Right cardiac atrium (tissue), 5 donors: ENCODE data around the gene CYTH2. TPM values are rescaled to one million over a fixed set of nuclear protein-coding genes. Genes with fewer than 3 reads are reported as not detected.
A peak's percentile ranks its signal among the peaks of the same experiment; 100 is the strongest.
"Not testable (repeated sequence)": the region's sequence is repeated elsewhere in the genome, so short reads cannot be mapped to it uniquely, and the experiment has no call there.

Experiments used
- ATAC-seq, 2 donors: fragments of 200-7000 bp; cut with Tn5 transposase; one replicate each; pipeline versions ENCODE4 v1.8.0 to v1.9.1; 2020; ENCODE audit warnings: moderate library complexity in 2 of 2, mild to moderate bottlenecking in 1 of 2
- DNase-seq, 3 donors: peaks; one replicate each; pipeline ENCODE4 v3.0.0-alpha.2; 2020
- H3K27ac ChIP-seq: one replicate; pipeline ENCODE4 v1.5.1; 2013; ENCODE audit warnings: mild to moderate bottlenecking, low read length, control low read depth, moderate library complexity
- H3K27me3 ChIP-seq: one replicate; pipeline ENCODE4 v1.6.1; 2013; ENCODE audit not compliant: control insufficient read depth, insufficient read depth
- H3K4me1 ChIP-seq: one replicate; pipeline ENCODE4 v1.6.1; 2013; ENCODE audit warnings: low read length; ENCODE audit not compliant: control insufficient read depth, insufficient read depth
- H3K4me3 ChIP-seq: one replicate; pipeline ENCODE4 v1.5.1; 2013; ENCODE audit warnings: low read length, control low read depth
- H3K9me3 ChIP-seq: one replicate; pipeline ENCODE4 v1.6.1; 2013; ENCODE audit warnings: low read length; ENCODE audit not compliant: control insufficient read depth
- WGBS: extraction: QIAGEN DNeasy Blood & Tissue Kit; methylation state at CpG from one replicate; pipeline ENCODE4 v1.1.7; 2013; 5-methylcytosine and 5-hydroxymethylcytosine counted together
- intact Hi-C, 4 donors: fragments of 100-400 bp; cut with DNase I; formaldehyde crosslinking; loops; one replicate each; pipeline versions ENCODE4 v1.11.0 to v1.14.0; 2022 to 2023
- polyA plus RNA-seq: library from polyadenylated mRNA; stranded (reverse); fragments of 200-250 nt; gene quantifications from one replicate; pipeline ENCODE4 v1.2.3, GENCODE V29; 2013
- total RNA-seq, 4 donors: library from RNA; stranded (reverse); fragmentation: NEBNext Ultra II Directional; extraction: Animal tissue kit (Norgen Biotek cat#: 25700); gene quantifications; one replicate each; pipeline ENCODE4 v1.2.1, GENCODE V29; 2021
- donor health status: healthy with polysubstance abuse.
- donor health status: DM: no; HTN: yes; CAD: no.
- donor health status: DM: no; HTN: no; CAD: no.
- donor health status: DM: no; HTN: yes; CAD: no; lungs with severe emphysema.
- donor health status: DM: yes; HTN: yes; CAD: no.

CYTH2 gene
- total and polyA plus RNA-seq, 5 donors: 26.0 to 35.0 (median 28.5) TPM

GRCh38 chr19:48516536-48516935 lies 47.4 kb downstream of the CYTH2 start:
- Histone ChIP-seq H3K27me3 (no peaks in the 10 kb centered on the region), H3K4me3 (no peak overlapping the region), H3K27ac (no peak overlapping the region), H3K9me3 (no peaks in the 10 kb centered on the region), H3K4me1 (no peaks in the 10 kb centered on the region)
- no peak for ATAC-seq
- DNase-seq: peak in 1 of 3 donors; percentile 38
- WGBS: 69% methylated on average over 8 of the region's 8 CpGs
- intact Hi-C loops: loop anchor here in 1 of 4 donors (10.0 kb wide), 1 partner anchor 48 kb away; no protein-coding TSS in a partner anchor

- intact Hi-C loops: loop anchor here in 1 of 4 donors (10.0 kb wide), 1 partner anchor 47 kb away; no protein-coding TSS in a partner anchor
These were observed 49.0 kb downstream of the CYTH2 start for GRCh38 chr19:48518207-48518606.

GRCh38 chr19:48519426-48519825 lies 50.3 kb downstream of the CYTH2 start:
- H3K27ac ChIP-seq, H3K9me3 ChIP-seq, H3K27me3 ChIP-seq, ATAC-seq, H3K4me1 ChIP-seq, DNase-seq, H3K4me3 ChIP-seq: not testable (repeated sequence)
- intact Hi-C loops: loop anchor here in 1 of 4 donors (10.0 kb wide), 1 partner anchor 45 kb away; no protein-coding TSS in a partner anchor
- WGBS: 88% methylated on average over 4 of the region's 4 CpGs

More at GRCh38 chr19:48518207-48518606, 49.0 kb downstream of the CYTH2 start:
- no peak for ATAC-seq
- no peak for DNase-seq
- Histone ChIP-seq H3K27ac (no peak overlapping the region), H3K4me1 (no peaks in the 10 kb centered on the region), H3K9me3 (no peaks in the 10 kb centered on the region), H3K27me3 (no peaks in the 10 kb centered on the region), H3K4me3 (no peak overlapping the region)
- 78% methylated on average over 3 of the region's 3 CpGs for WGBS

- Histone ChIP-seq H3K27me3 (no peaks in the 10 kb centered on the region), H3K27ac (no peak overlapping the region), H3K4me1 (no peaks in the 10 kb centered on the region), H3K9me3 (peaks cover 3% of the 10 kb centered on the region), H3K4me3 (no peak overlapping the region)
- no peak for DNase-seq
- ATAC-seq: no peak
- intact Hi-C loops: no loop called here
- WGBS: 72% methylated on average over 4 of the region's 4 CpGs
These were observed 51.0 kb downstream of the CYTH2 start for GRCh38 chr19:48520134-48520533.

- no peak overlapping the region for H3K27ac ChIP-seq
- no peaks in the 10 kb centered on the region for H3K4me1 ChIP-seq
- no peak overlapping the region for H3K4me3 ChIP-seq
- H3K27me3 ChIP-seq: no peaks in the 10 kb centered on the region
- 86% methylated on average over 2 of the region's 2 CpGs for WGBS
- no peak for ATAC-seq
- peaks cover 6% of the 10 kb centered on the region for H3K9me3 ChIP-seq
- intact Hi-C loops: no loop called here
- DNase-seq: no peak
These were observed 55.1 kb downstream of the CYTH2 start for GRCh38 chr19:48524221-48524620.

GRCh38 chr19:48524732-48525131 lies 55.6 kb downstream of the CYTH2 start:
- intact Hi-C loops: no loop called here
- no peak overlapping the region for H3K4me3 ChIP-seq
- no peak for DNase-seq
- H3K27me3 ChIP-seq: no peaks in the 10 kb centered on the region
- WGBS: 91% methylated on average over 5 of the region's 5 CpGs
- ATAC-seq: no peak
- H3K9me3 ChIP-seq: peaks cover 6% of the 10 kb centered on the region
- H3K27ac ChIP-seq: no peak overlapping the region
- H3K4me1 ChIP-seq: no peaks in the 10 kb centered on the region

- intact Hi-C loops: no loop called here
- H3K27me3 ChIP-seq: no peaks in the 10 kb centered on the region
- no peaks in the 10 kb centered on the region for H3K4me1 ChIP-seq
- H3K9me3 ChIP-seq: peaks cover 4% of the 10 kb centered on the region
- H3K27ac ChIP-seq: no peak overlapping the region
- H3K4me3 ChIP-seq: no peak overlapping the region
- DNase-seq (no peak), ATAC-seq (no peak)
- WGBS: 92% methylated on average over 4 of the region's 4 CpGs
These were observed 60.0 kb downstream of the CYTH2 start for GRCh38 chr19:48529156-48529555.

GRCh38 chr19:48530066-48530720 lies 61.0 kb downstream of the CYTH2 start:
- ATAC-seq (no peak), DNase-seq (no peak)
- no peaks in the 10 kb centered on the region for H3K4me1 ChIP-seq
- H3K27me3 ChIP-seq: no peaks in the 10 kb centered on the region
- H3K27ac ChIP-seq: no peak overlapping the region
- WGBS: 64% methylated on average over 20 of the region's 20 CpGs
- intact Hi-C loops: no loop called here
- H3K4me3 ChIP-seq: no peak overlapping the region
- H3K9me3 ChIP-seq: peaks cover 2% of the 10 kb centered on the region

- WGBS: 71% methylated on average over 6 of the region's 6 CpGs
- no peak for ATAC-seq
- H3K27me3 ChIP-seq: no peaks in the 10 kb centered on the region
- no peak for DNase-seq
- no peak overlapping the region for H3K27ac ChIP-seq
- no peaks in the 10 kb centered on the region for H3K4me1 ChIP-seq
- peaks cover 2% of the 10 kb centered on the region for H3K9me3 ChIP-seq
- no peak overlapping the region for H3K4me3 ChIP-seq
- intact Hi-C loops: no loop called here
These were observed 61.6 kb downstream of the CYTH2 start for GRCh38 chr19:48530770-48531169.

Other genes with a start within 250 kb of the CYTH2 start
- 10 to 100 TPM; 32.6 to 43.3 (median 33.3) TPM for gene CARD8, start 213.5 kb upstream of the CYTH2 start, total RNA-seq
- 22.3 TPM for gene CARD8, start 213.5 kb upstream of the CYTH2 start, polyA plus RNA-seq
- under 1 TPM; 0.25 to 0.46 (median 0.42) TPM for gene ZNF114, start 199.3 kb upstream of the CYTH2 start, total RNA-seq
- 0.43 TPM for gene ZNF114, start 199.3 kb upstream of the CYTH2 start, polyA plus RNA-seq
- gene EMP3, start 143.8 kb upstream of the CYTH2 start, total RNA-seq: 100 to 1,000 TPM in 1 of 4 donors, 10 to 100 TPM in 3; 58.0 to 114 (median 80.0) TPM
- 66.7 TPM for gene EMP3, start 143.8 kb upstream of the CYTH2 start, polyA plus RNA-seq
- gene TMEM143, start 105.4 kb upstream of the CYTH2 start, total RNA-seq: 10 to 100 TPM; 35.0 to 56.7 (median 47.5) TPM
- gene TMEM143, start 105.4 kb upstream of the CYTH2 start, polyA plus RNA-seq: 35.0 TPM
- gene SYNGR4, start 105.0 kb upstream of the CYTH2 start, total RNA-seq: not detected
- gene SYNGR4, start 105.0 kb upstream of the CYTH2 start, polyA plus RNA-seq: not detected
- gene KDELR1, start 77.8 kb upstream of the CYTH2 start, total RNA-seq: 100 to 1,000 TPM in 1 of 4 donors, 10 to 100 TPM in 3; 82.3 to 101 (median 90.1) TPM
- 82.4 TPM for gene KDELR1, start 77.8 kb upstream of the CYTH2 start, polyA plus RNA-seq
- gene GRIN2D, start 75.7 kb upstream of the CYTH2 start, total RNA-seq: under 1 TPM; 0.31 to 0.45 (median 0.41) TPM
- 0.18 TPM for gene GRIN2D, start 75.7 kb upstream of the CYTH2 start, polyA plus RNA-seq
- gene GRWD1, start 23.4 kb upstream of the CYTH2 start, total RNA-seq: 10 to 100 TPM; 16.0 to 20.4 (median 17.3) TPM
- 7.2 TPM for gene GRWD1, start 23.4 kb upstream of the CYTH2 start, polyA plus RNA-seq
- under 1 TPM; 0.20 to 0.75 (median 0.23) TPM for gene KCNJ14, start 13.8 kb upstream of the CYTH2 start, total RNA-seq
- gene KCNJ14, start 13.8 kb upstream of the CYTH2 start, polyA plus RNA-seq: 0.16 TPM
- gene LMTK3, start 42.5 kb downstream of the CYTH2 start, total RNA-seq: 1 to 10 TPM; 3.1 to 7.2 (median 5.5) TPM
- 2.9 TPM for gene LMTK3, start 42.5 kb downstream of the CYTH2 start, polyA plus RNA-seq
- gene SULT2B1, start 82.8 kb downstream of the CYTH2 start, total RNA-seq: under 1 TPM in 2 of 4 donors, not detected in 2; 0.25 to 0.76 TPM
- 0.14 TPM for gene SULT2B1, start 82.8 kb downstream of the CYTH2 start, polyA plus RNA-seq
- not detected for gene SPACA4, start 137.4 kb downstream of the CYTH2 start, total RNA-seq
- not detected for gene SPACA4, start 137.4 kb downstream of the CYTH2 start, polyA plus RNA-seq
- gene FAM83E, start 145.7 kb downstream of the CYTH2 start, total RNA-seq: under 1 TPM in 1 of 4 donors, not detected in 3; 0.33 TPM
- gene FAM83E, start 145.7 kb downstream of the CYTH2 start, polyA plus RNA-seq: 0.20 TPM
- gene RPL18, start 149.8 kb downstream of the CYTH2 start, total RNA-seq: 100 to 1,000 TPM; 606 to 773 (median 699) TPM
- 965 TPM for gene RPL18, start 149.8 kb downstream of the CYTH2 start, polyA plus RNA-seq
- gene SPHK2, start 150.1 kb downstream of the CYTH2 start, total RNA-seq: 10 to 100 TPM in 3 of 4 donors, 1 to 10 TPM in 1; 7.3 to 12.7 (median 11.7) TPM
- gene SPHK2, start 150.1 kb downstream of the CYTH2 start, polyA plus RNA-seq: 11.0 TPM
- 10 to 100 TPM in 3 of 4 donors, 1 to 10 TPM in 1; 2.8 to 16.9 (median 14.7) TPM for gene DBP, start 168.0 kb downstream of the CYTH2 start, total RNA-seq
- 9.5 TPM for gene DBP, start 168.0 kb downstream of the CYTH2 start, polyA plus RNA-seq
- 10 to 100 TPM in 3 of 4 donors, 1 to 10 TPM in 1; 8.6 to 16.5 (median 13.2) TPM for gene CA11, start 176.8 kb downstream of the CYTH2 start, total RNA-seq
- gene CA11, start 176.8 kb downstream of the CYTH2 start, polyA plus RNA-seq: 16.6 TPM
- under 1 TPM; 0.19 to 0.94 (median 0.57) TPM for gene NTN5, start 203.6 kb downstream of the CYTH2 start, total RNA-seq
- gene NTN5, start 203.6 kb downstream of the CYTH2 start, polyA plus RNA-seq: 0.14 TPM
- gene FUT2, start 226.6 kb downstream of the CYTH2 start, total RNA-seq: not detected
- 0.09 TPM for gene FUT2, start 226.6 kb downstream of the CYTH2 start, polyA plus RNA-seq